HUES64 (cell line): ENCODE data around the gene AKR7A2.

ENCODE experiments used
- H3K27ac ChIP-seq: 2 replicates; pipeline ENCODE4 v1.7.0; 2013; ENCODE audit warnings: low read depth, low read length, inconsistent platforms
- H3K27me3 ChIP-seq: 2 replicates; pipeline ENCODE4 v1.6.1; 2013; ENCODE audit warnings: mild to moderate bottlenecking, low read length; ENCODE audit not compliant: insufficient read depth
- H3K36me3 ChIP-seq: 2 replicates; pipeline ENCODE4 v1.6.1; 2013; ENCODE audit warnings: mild to moderate bottlenecking, low read length; ENCODE audit not compliant: insufficient read depth
- H3K4me1 ChIP-seq: 2 replicates; pipeline ENCODE4 v1.6.1; 2013; ENCODE audit warnings: mild to moderate bottlenecking, low read length, moderate library complexity; ENCODE audit not compliant: insufficient read depth
- H3K4me3 ChIP-seq: 2 replicates; pipeline ENCODE4 v1.5.1; 2013; ENCODE audit warnings: mild to moderate bottlenecking, low read length, moderate library complexity
- H3K9ac ChIP-seq: 2 replicates; pipeline ENCODE4 v1.6.1; 2013; ENCODE audit warnings: mild to moderate bottlenecking, low read depth, low read length
- H3K9me3 ChIP-seq: 2 replicates; pipeline ENCODE4 v1.6.1; 2013; ENCODE audit warnings: low read depth, low read length; ENCODE audit not compliant: insufficient read depth

The AKR7A2 gene

GRCh38 chr1:19254416-19254815, 57.5 kb downstream of the AKR7A2 start:
- peaks cover 49% of the 10 kb centered on the region for H3K36me3 ChIP-seq
- H3K9ac ChIP-seq, result no peak overlapping the region
- H3K27ac ChIP-seq, result peak overlapping the region; percentile 46; the same call in 1 of the 2 replicates

More at GRCh38 chr1:19254416-19254815, 57.5 kb downstream of the AKR7A2 start:
- no peaks in the 10 kb centered on the region for H3K9me3 ChIP-seq
- no peak overlapping the region for H3K4me3 ChIP-seq
- peaks cover 14% of the 10 kb centered on the region for H3K4me1 ChIP-seq
- H3K27me3 ChIP-seq, result no peaks in the 10 kb centered on the region
